HepG2 (cell line): ENCODE data around the gene CD4. TPM values are rescaled to one million over a fixed set of nuclear protein-coding genes. Genes with fewer than 3 reads are reported as not detected.

Source experiments
- GATA4 ChIP-seq: sonication (generic); IDR thresholded peaks from 2 replicates; pipeline ENCODE4 v1.6.1; 2016; ENCODE audit warnings: antibody characterized with exemption, low read depth, borderline replicate concordance
- MED13 ChIP-seq: sonication (generic); formaldehyde crosslinking; IDR thresholded peaks from 2 replicates; pipeline ENCODE4 v1.5.0; 2020; ENCODE audit warnings: missing genetic modification reagents
- RFXAP ChIP-seq: sonication (generic); formaldehyde crosslinking; IDR thresholded peaks from 2 replicates; pipeline ENCODE4 v1.4.0; 2020; ENCODE audit warnings: missing genetic modification reagents, borderline replicate concordance
- SCMH1 ChIP-seq: sonication (generic); formaldehyde crosslinking; IDR thresholded peaks from 2 replicates; pipeline ENCODE4 v1.9.0; 2021; ENCODE audit warnings: missing genetic modification reagents, mild to moderate bottlenecking, borderline replicate concordance
- SKI ChIP-seq: fragments of 450-650 bp; IDR thresholded peaks from one replicate; pipeline ENCODE4 v1.6.1; 2018; ENCODE audit warnings: mild to moderate bottlenecking; ENCODE audit not compliant: partially characterized antibody
- TAF1 ChIP-seq: sonication (generic); formaldehyde crosslinking; IDR thresholded peaks from 2 replicates; pipeline ENCODE4 v1.4.0; 2020; ENCODE audit warnings: missing genetic modification reagents
- TP53 ChIP-seq: sonication (generic); formaldehyde crosslinking; conservative IDR thresholded peaks from 2 replicates; pipeline ENCODE4 v1.4.0; 2020; ENCODE audit warnings: missing genetic modification reagents
- WIZ ChIP-seq: sonication (generic); formaldehyde crosslinking; IDR thresholded peaks from 2 replicates; pipeline ENCODE4 v1.5.1; 2020; ENCODE audit warnings: mild to moderate bottlenecking, missing genetic modification reagents
- ZBTB42 ChIP-seq: sonication (generic); formaldehyde crosslinking; IDR thresholded peaks from 2 replicates; pipeline ENCODE4 v1.5.0; 2020; ENCODE audit warnings: mild to moderate bottlenecking, missing genetic modification reagents
- ZBTB7A ChIP-seq: sonication (generic); formaldehyde crosslinking; IDR thresholded peaks from 2 replicates; pipeline ENCODE4 v1.8.0; 2022; ENCODE audit warnings: mild to moderate bottlenecking, missing genetic modification reagents
- ZC3H4 ChIP-seq: sonication (generic); formaldehyde crosslinking; IDR thresholded peaks from 2 replicates; pipeline ENCODE4 v1.4.0; 2020; ENCODE audit warnings: missing genetic modification reagents, borderline replicate concordance
- ZFP36L2 ChIP-seq: sonication (generic); formaldehyde crosslinking; IDR thresholded peaks from 2 replicates; pipeline ENCODE4 v1.4.0; 2020; ENCODE audit warnings: missing genetic modification reagents
- ZNF562 ChIP-seq: sonication (generic); formaldehyde crosslinking; IDR thresholded peaks from 2 replicates; pipeline ENCODE4 v1.8.0; 2022; ENCODE audit warnings: missing genetic modification reagents, borderline replicate concordance
- ZNF564 ChIP-seq: sonication (generic); formaldehyde crosslinking; IDR thresholded peaks from 2 replicates; pipeline ENCODE4 v1.8.1; 2023; ENCODE audit warnings: mild to moderate bottlenecking, missing genetic modification reagents
- ZNF614 ChIP-seq: IDR thresholded peaks from 2 replicates; pipeline ENCODE4 v1.6.1; 2018; ENCODE audit warnings: missing biosample characterization, missing genetic modification reagents, inconsistent platforms, borderline replicate concordance
- ZNF768 ChIP-seq: sonication (generic); formaldehyde crosslinking; IDR thresholded peaks from 2 replicates; pipeline ENCODE4 v1.4.0; 2020; ENCODE audit warnings: missing genetic modification reagents
- polyA plus RNA-seq, 8 experiments: library from polyadenylated mRNA; depleted of rRNA in 3 of 8; stranded (reverse) in 7 of 8; unstranded in 1 of 8; fragments of >200 nt; fragmentation: Illumina TruSeq in 4 of 8; extraction: Trizol in 4 of 8; gene quantifications; 2 replicates each; pipeline versions ENCODE4 v1.2.1 to v1.2.3, GENCODE V29; 2011 to 2016; ENCODE audit warnings: low read depth in 4 of 8, missing spikeins in 1 of 8, mixed read lengths in 1 of 8; ENCODE audit not compliant: insufficient read depth in 1 of 8
- total RNA-seq, 5 experiments: library from RNA; depleted of rRNA; stranded (reverse); fragments of >200 nt; fragmentation: Illumina TruSeq; extraction: Trizol; gene quantifications; 2 replicates each; pipeline ENCODE4 v1.2.3, GENCODE V29; 2016; ENCODE audit warnings: low read depth in 1 of 5
- TF ChIP-seq, protein P1 (sequence below): sonication (generic); formaldehyde crosslinking; IDR thresholded peaks from 2 replicates; pipeline ENCODE4 v1.5.0; 2020; ENCODE audit warnings: mild to moderate bottlenecking, missing genetic modification reagents
- TF ChIP-seq, protein P2 (sequence below): sonication (generic); formaldehyde crosslinking; IDR thresholded peaks from 2 replicates; pipeline ENCODE4 v1.4.0; 2020; ENCODE audit warnings: missing genetic modification reagents, borderline replicate concordance
- TF ChIP-seq, protein P3 (sequence below): sonication (generic); formaldehyde crosslinking; IDR thresholded peaks from 2 replicates; pipeline ENCODE4 v1.4.0; 2020; ENCODE audit warnings: missing genetic modification reagents
- TF ChIP-seq, protein P4 (sequence below): IDR thresholded peaks from 2 replicates; pipeline ENCODE4 v1.6.1; 2016; ENCODE audit warnings: low read depth, control low read depth

Gene CD4
- total and polyA plus RNA-seq, 2 of the 13 experiments (the other 11 are each of a cell fraction or from before 2014, with no cell fraction given): 0.07 to 0.95 TPM

DNA sequence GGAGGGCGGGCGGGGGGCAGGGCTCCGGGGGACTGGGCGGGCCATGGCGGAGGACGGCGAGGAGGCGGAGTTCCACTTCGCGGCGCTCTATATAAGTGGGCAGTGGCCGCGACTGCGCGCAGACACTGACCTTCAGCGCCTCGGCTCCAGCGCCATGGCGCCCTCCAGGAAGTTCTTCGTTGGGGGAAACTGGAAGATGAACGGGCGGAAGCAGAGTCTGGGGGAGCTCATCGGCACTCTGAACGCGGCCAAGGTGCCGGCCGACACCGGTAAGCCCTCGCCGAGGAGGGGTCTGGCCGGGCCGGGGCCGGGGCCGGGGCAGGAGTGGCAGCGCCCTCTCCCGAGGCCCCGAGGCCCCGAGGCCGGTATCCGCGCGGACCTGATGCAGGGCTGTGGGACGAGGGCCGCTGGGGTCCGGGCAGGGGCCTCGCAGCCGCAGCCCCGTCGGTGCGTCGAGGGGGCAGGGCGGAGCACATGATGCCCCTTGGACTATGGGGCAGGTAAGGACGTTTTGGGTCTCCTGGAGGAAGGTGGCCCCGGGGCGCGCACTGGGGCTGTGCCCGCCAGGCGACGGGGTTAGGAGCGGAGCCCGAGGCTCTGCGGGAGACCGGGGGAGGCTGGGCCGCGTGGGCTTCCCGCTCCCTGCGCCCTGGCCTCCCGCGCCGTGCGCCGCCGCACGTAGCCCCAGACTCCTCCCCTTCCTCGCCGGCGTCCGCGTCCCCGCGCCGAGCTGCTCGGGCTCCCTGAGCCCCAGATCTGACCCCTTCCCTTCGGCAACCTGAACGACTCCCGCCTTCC lies 78.3 kb downstream of the CD4 start, which contains the start of gene TPI1 (continued):
- TF ChIP-seq, protein P1, sequence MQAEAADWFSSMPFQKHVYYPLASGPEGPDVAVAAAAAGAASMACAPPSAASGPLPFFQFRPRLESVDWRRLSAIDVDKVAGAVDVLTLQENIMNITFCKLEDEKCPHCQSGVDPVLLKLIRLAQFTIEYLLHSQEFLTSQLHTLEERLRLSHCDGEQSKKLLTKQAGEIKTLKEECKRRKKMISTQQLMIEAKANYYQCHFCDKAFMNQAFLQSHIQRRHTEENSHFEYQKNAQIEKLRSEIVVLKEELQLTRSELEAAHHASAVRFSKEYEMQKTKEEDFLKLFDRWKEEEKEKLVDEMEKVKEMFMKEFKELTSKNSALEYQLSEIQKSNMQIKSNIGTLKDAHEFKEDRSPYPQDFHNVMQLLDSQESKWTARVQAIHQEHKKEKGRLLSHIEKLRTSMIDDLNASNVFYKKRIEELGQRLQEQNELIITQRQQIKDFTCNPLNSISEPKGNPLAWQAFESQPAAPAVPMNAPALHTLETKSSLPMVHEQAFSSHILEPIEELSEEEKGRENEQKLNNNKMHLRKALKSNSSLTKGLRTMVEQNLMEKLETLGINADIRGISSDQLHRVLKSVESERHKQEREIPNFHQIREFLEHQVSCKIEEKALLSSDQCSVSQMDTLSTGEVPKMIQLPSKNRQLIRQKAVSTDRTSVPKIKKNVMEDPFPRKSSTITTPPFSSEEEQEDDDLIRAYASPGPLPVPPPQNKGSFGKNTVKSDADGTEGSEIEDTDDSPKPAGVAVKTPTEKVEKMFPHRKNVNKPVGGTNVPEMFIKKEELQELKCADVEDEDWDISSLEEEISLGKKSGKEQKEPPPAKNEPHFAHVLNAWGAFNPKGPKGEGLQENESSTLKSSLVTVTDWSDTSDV (CRISPR knock-in tag): peak; percentile 25; the same call in 1 of the 2 replicates
- TF ChIP-seq TAF1 (CRISPR knock-in tag) (peak; percentile 96), WIZ (CRISPR knock-in tag) (0 out of 2 replicates have a peak, but pooled peaks have one; percentile 25), ZNF562 (no peak), GATA4 (peak; percentile 80; the same call in 1 of the 2 replicates), ZNF614 (CRISPR knock-in tag) (no peak; the same call in 1 of the 2 replicates), SKI (peak; percentile 15), MED13 (CRISPR knock-in tag) (peak; percentile 75; the same call in 1 of the 2 replicates), ZBTB7A (no peak), ZNF564 (CRISPR knock-in tag) (0 out of 2 replicates have a peak, but pooled peaks have one; percentile 48), SCMH1 (no peak), ZFP36L2 (CRISPR knock-in tag) (0 out of 2 replicates have a peak, but pooled peaks have one; percentile 20), ZC3H4 (CRISPR knock-in tag) (no peak), TP53 (CRISPR knock-in tag) (no peak), ZBTB42 (CRISPR knock-in tag) (peak; percentile 85; the same call in 1 of the 2 replicates), RFXAP (CRISPR knock-in tag) (peak; percentile 57), ZNF768 (peak; percentile 63)
- TF ChIP-seq, protein P2, sequence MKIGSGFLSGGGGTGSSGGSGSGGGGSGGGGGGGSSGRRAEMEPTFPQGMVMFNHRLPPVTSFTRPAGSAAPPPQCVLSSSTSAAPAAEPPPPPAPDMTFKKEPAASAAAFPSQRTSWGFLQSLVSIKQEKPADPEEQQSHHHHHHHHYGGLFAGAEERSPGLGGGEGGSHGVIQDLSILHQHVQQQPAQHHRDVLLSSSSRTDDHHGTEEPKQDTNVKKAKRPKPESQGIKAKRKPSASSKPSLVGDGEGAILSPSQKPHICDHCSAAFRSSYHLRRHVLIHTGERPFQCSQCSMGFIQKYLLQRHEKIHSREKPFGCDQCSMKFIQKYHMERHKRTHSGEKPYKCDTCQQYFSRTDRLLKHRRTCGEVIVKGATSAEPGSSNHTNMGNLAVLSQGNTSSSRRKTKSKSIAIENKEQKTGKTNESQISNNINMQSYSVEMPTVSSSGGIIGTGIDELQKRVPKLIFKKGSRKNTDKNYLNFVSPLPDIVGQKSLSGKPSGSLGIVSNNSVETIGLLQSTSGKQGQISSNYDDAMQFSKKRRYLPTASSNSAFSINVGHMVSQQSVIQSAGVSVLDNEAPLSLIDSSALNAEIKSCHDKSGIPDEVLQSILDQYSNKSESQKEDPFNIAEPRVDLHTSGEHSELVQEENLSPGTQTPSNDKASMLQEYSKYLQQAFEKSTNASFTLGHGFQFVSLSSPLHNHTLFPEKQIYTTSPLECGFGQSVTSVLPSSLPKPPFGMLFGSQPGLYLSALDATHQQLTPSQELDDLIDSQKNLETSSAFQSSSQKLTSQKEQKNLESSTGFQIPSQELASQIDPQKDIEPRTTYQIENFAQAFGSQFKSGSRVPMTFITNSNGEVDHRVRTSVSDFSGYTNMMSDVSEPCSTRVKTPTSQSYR (CRISPR knock-in tag): no peak; the same call in 1 of the 2 replicates
- TF ChIP-seq, protein P3, sequence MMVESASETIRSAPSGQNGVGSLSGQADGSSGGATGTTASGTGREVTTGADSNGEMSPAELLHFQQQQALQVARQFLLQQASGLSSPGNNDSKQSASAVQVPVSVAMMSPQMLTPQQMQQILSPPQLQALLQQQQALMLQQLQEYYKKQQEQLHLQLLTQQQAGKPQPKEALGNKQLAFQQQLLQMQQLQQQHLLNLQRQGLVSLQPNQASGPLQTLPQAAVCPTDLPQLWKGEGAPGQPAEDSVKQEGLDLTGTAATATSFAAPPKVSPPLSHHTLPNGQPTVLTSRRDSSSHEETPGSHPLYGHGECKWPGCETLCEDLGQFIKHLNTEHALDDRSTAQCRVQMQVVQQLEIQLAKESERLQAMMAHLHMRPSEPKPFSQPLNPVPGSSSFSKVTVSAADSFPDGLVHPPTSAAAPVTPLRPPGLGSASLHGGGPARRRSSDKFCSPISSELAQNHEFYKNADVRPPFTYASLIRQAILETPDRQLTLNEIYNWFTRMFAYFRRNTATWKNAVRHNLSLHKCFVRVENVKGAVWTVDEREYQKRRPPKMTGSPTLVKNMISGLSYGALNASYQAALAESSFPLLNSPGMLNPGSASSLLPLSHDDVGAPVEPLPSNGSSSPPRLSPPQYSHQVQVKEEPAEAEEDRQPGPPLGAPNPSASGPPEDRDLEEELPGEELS (CRISPR knock-in tag): 0 out of 2 replicates have a peak, but pooled peaks have one; percentile 20
- TF ChIP-seq, protein P4, sequence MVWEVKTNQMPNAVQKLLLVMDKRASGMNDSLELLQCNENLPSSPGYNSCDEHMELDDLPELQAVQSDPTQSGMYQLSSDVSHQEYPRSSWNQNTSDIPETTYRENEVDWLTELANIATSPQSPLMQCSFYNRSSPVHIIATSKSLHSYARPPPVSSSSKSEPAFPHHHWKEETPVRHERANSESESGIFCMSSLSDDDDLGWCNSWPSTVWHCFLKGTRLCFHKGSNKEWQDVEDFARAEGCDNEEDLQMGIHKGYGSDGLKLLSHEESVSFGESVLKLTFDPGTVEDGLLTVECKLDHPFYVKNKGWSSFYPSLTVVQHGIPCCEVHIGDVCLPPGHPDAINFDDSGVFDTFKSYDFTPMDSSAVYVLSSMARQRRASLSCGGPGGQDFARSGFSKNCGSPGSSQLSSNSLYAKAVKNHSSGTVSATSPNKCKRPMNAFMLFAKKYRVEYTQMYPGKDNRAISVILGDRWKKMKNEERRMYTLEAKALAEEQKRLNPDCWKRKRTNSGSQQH: peak; percentile 61
